H9 (cell line): ENCODE results near the gene PTPN23. TPM values are rescaled to one million over a fixed set of nuclear protein-coding genes. Genes with fewer than 3 reads are reported as not detected.

Source experiments
- DNase-seq: peaks from one replicate; pipeline ENCODE4 v3.0.0-alpha.2; 2017
- H2AFZ ChIP-seq: one replicate; pipeline ENCODE4 v1.6.1; 2013; ENCODE audit warnings: mild to moderate bottlenecking, low read length, control low read depth, moderate library complexity
- H2AK5ac ChIP-seq: 2 replicates; pipeline ENCODE4 v1.6.1; 2013; ENCODE audit warnings: low read length, control low read depth, mixed read lengths; ENCODE audit not compliant: insufficient read length
- H2BK120ac ChIP-seq: one replicate; pipeline ENCODE4 v1.6.1; 2013; ENCODE audit warnings: low read depth, mild to moderate bottlenecking, low read length, control low read depth, inconsistent platforms; ENCODE audit not compliant: poor library complexity, severe bottlenecking
- H2BK12ac ChIP-seq: 2 replicates; pipeline ENCODE4 v1.6.1; 2013; ENCODE audit warnings: low read length, control low read depth, mixed read lengths, low read depth; ENCODE audit not compliant: insufficient read length
- H2BK15ac ChIP-seq: 2 replicates; pipeline ENCODE4 v1.6.1; 2013; ENCODE audit warnings: low read depth, low read length, control low read depth
- H2BK20ac ChIP-seq: one replicate; pipeline ENCODE4 v1.6.1; 2013; ENCODE audit warnings: low read depth, mild to moderate bottlenecking, low read length, control low read depth, inconsistent platforms; ENCODE audit not compliant: poor library complexity, severe bottlenecking
- H2BK5ac ChIP-seq: 2 replicates; pipeline ENCODE4 v1.6.1; 2013; ENCODE audit warnings: low read length, control low read depth, mixed read lengths; ENCODE audit not compliant: insufficient read length
- H3K14ac ChIP-seq: 2 replicates; pipeline ENCODE4 v1.6.1; 2013; ENCODE audit warnings: low read length, control low read depth; ENCODE audit not compliant: insufficient read depth
- H3K18ac ChIP-seq: 2 replicates; pipeline ENCODE4 v1.6.1; 2013; ENCODE audit warnings: low read depth, mild to moderate bottlenecking, mixed read lengths, low read length, control low read depth; ENCODE audit not compliant: insufficient read length
- H3K23ac ChIP-seq: 2 replicates; pipeline ENCODE4 v1.6.1; 2013; ENCODE audit warnings: low read length, control low read depth, mixed read lengths, low read depth; ENCODE audit not compliant: insufficient read length
- H3K23me2 ChIP-seq: 2 replicates; pipeline ENCODE4 v1.6.1; 2013; ENCODE audit warnings: low read depth, mild to moderate bottlenecking, mixed read lengths, low read length, control low read depth; ENCODE audit not compliant: insufficient read length, poor library complexity, severe bottlenecking
- H3K27ac ChIP-seq: 2 replicates; pipeline ENCODE4 v1.5.1; 2013; ENCODE audit warnings: low read length, control low read depth, mixed read lengths, low read depth; ENCODE audit not compliant: insufficient read length
- H3K27me3 ChIP-seq: 2 replicates; pipeline ENCODE4 v1.6.1; 2013; ENCODE audit warnings: low read length, control low read depth, inconsistent platforms; ENCODE audit not compliant: insufficient read depth
- H3K4ac ChIP-seq: 2 replicates; pipeline ENCODE4 v1.6.1; 2013; ENCODE audit warnings: low read depth, mild to moderate bottlenecking, control low read depth, inconsistent platforms, low read length, moderate library complexity
- H3K4me1 ChIP-seq: 2 replicates; pipeline ENCODE4 v1.6.1; 2013; ENCODE audit warnings: low read length, control low read depth, inconsistent platforms; ENCODE audit not compliant: insufficient read depth
- H3K4me2 ChIP-seq: 2 replicates; pipeline ENCODE4 v1.6.1; 2013; ENCODE audit warnings: low read length, control low read depth, mixed read lengths; ENCODE audit not compliant: insufficient read length, insufficient read depth
- H3K56ac ChIP-seq: 2 replicates; pipeline ENCODE4 v1.6.1; 2013; ENCODE audit warnings: low read depth, mild to moderate bottlenecking, mixed read lengths, low read length, control low read depth; ENCODE audit not compliant: insufficient read length
- H3K79me1 ChIP-seq: 2 replicates; pipeline ENCODE4 v1.6.1; 2013; ENCODE audit warnings: low read depth, mild to moderate bottlenecking, moderate library complexity, low read length, control low read depth, inconsistent platforms; ENCODE audit not compliant: insufficient read depth, poor library complexity, severe bottlenecking
- H3K79me2 ChIP-seq: 2 replicates; pipeline ENCODE4 v1.6.1; 2013; ENCODE audit warnings: low read length, control low read depth, inconsistent platforms; ENCODE audit not compliant: insufficient read depth
- H3K9ac ChIP-seq: 2 replicates; pipeline ENCODE4 v1.6.1; 2013; ENCODE audit warnings: low read length, control low read depth, mixed read lengths; ENCODE audit not compliant: insufficient read length; ENCODE audit errors: extremely low read depth
- H3K9me3 ChIP-seq: one replicate; pipeline ENCODE4 v1.6.1; 2013; ENCODE audit warnings: low read depth, low read length, inconsistent platforms; ENCODE audit not compliant: control insufficient read depth
- H3T11ph ChIP-seq: one replicate; pipeline ENCODE4 v1.6.1; 2013; ENCODE audit warnings: mild to moderate bottlenecking, low read length, control low read depth, inconsistent platforms
- H4K20me1 ChIP-seq: one replicate; pipeline ENCODE4 v1.6.1; 2013; ENCODE audit not compliant: control insufficient read depth, insufficient read length, insufficient read depth
- H4K5ac ChIP-seq: 2 replicates; pipeline ENCODE4 v1.6.1; 2013; ENCODE audit warnings: low read depth, mild to moderate bottlenecking, mixed read lengths, low read length, control low read depth; ENCODE audit not compliant: insufficient read length
- H4K8ac ChIP-seq: replicated peaks from 2 replicates; pipeline ENCODE4 v1.6.1; 2013; ENCODE audit warnings: low read length, control low read depth, mixed read lengths, low read depth; ENCODE audit not compliant: insufficient read length
- H4K91ac ChIP-seq: 2 replicates; pipeline ENCODE4 v1.6.1; 2013; ENCODE audit warnings: low read depth, mild to moderate bottlenecking, moderate library complexity, mixed read lengths, low read length, control low read depth; ENCODE audit not compliant: insufficient read length
- H3K27ac Mint-ChIP-seq, 3 experiments: 2 replicates in 2 of 3; 3 replicates in 1 of 3; pipeline ENCODE4 v1.8.0; 2020 to 2021; ENCODE audit warnings: mixed read lengths in 3 of 3, mild to moderate bottlenecking in 1 of 3, moderate library complexity in 1 of 3
- H3K27me3 Mint-ChIP-seq: 2 replicates; pipeline ENCODE4 v1.8.0; 2021; ENCODE audit warnings: low read depth, mild to moderate bottlenecking, moderate library complexity, mixed read lengths
- H3K36me3 Mint-ChIP-seq, 3 experiments: 2 replicates in 2 of 3; 3 replicates in 1 of 3; pipeline ENCODE4 v1.8.0; 2020 to 2021; ENCODE audit warnings: low read depth in 3 of 3, mixed read lengths in 3 of 3; ENCODE audit not compliant: insufficient read depth in 1 of 3
- H3K4me1 Mint-ChIP-seq, 2 experiments: 2 replicates each; pipeline ENCODE4 v1.8.0; 2020; ENCODE audit warnings: mixed read lengths in 2 of 2
- H3K4me3 Mint-ChIP-seq, 2 experiments: 2 replicates in 1 of 2; 3 replicates in 1 of 2; pipeline ENCODE4 v1.8.0; 2020 to 2021; ENCODE audit warnings: mild to moderate bottlenecking in 2 of 2, mixed read lengths in 2 of 2, moderate library complexity in 1 of 2
- H3K9me3 Mint-ChIP-seq, 2 experiments: 2 replicates in 1 of 2; 3 replicates in 1 of 2; pipeline ENCODE4 v1.8.0; 2020; ENCODE audit warnings: mild to moderate bottlenecking in 2 of 2, mixed read lengths in 2 of 2, moderate library complexity in 1 of 2
- CTCF ChIP-seq: fragments of 200-600 bp; sonication (generic); conservative IDR thresholded peaks from 3 replicates; pipeline ENCODE4 v1.8.0; 2021; ENCODE audit warnings: antibody characterized with exemption, mild to moderate bottlenecking
- WGBS: extraction: QIAGEN DNeasy Blood & Tissue Kit; methylation state at CpG from one replicate; pipeline ENCODE4 v1.1.7; 2013; ENCODE audit warnings: missing lambda C conversion rate, low lambda C conversion rate, mixed read lengths; ENCODE audit not compliant: insufficient read length; ENCODE audit errors: extremely low coverage; 5-methylcytosine and 5-hydroxymethylcytosine counted together
- total RNA-seq: library from RNA; stranded (reverse); gene quantifications from 2 replicates; pipeline ENCODE4 v1.2.1, GENCODE V29; 2021

The PTPN23 gene
- total RNA-seq, 1 experiment from 2014 or later, result 42.2 TPM

- no peaks in the 10 kb centered on the region for H3K79me1 ChIP-seq
- no peak overlapping the region for H4K5ac ChIP-seq
- H3K14ac ChIP-seq, result no peak overlapping the region
- no peak overlapping the region for H3K27ac Mint-ChIP-seq
- H3K4ac ChIP-seq, result no peak overlapping the region
- no peak overlapping the region for H2AFZ ChIP-seq
- no peak overlapping the region for H3T11ph ChIP-seq
- no peak overlapping the region for H3K18ac ChIP-seq
- no peak overlapping the region for H2AK5ac ChIP-seq
- no peak overlapping the region for H2BK120ac ChIP-seq
- no peaks in the 10 kb centered on the region for H3K23me2 ChIP-seq
- no peak overlapping the region for H4K91ac ChIP-seq
- no peak for TF ChIP-seq CTCF
- H3K4me1 ChIP-seq, result no peaks in the 10 kb centered on the region
- H3K9ac ChIP-seq, result no peak overlapping the region
- DNase-seq, result peak; percentile 11
- no peaks in the 10 kb centered on the region for H3K27me3 ChIP-seq
- no CpG with 5 or more reads among the region's 9 CpGs for WGBS
- no peak overlapping the region for H3K4me2 ChIP-seq
- no peak overlapping the region for H2BK20ac ChIP-seq
- peaks cover 24 to 51% (median 26%) of the 10 kb centered on the region in 3 experiments for H3K36me3 Mint-ChIP-seq
- H3K4me3 Mint-ChIP-seq, result no peak overlapping the region
- H3K9me3 Mint-ChIP-seq, result no peaks in the 10 kb centered on the region
- H4K20me1 ChIP-seq, result no peaks in the 10 kb centered on the region
- H3K27me3 Mint-ChIP-seq, result no peaks in the 10 kb centered on the region
- H3K9me3 ChIP-seq, result no peaks in the 10 kb centered on the region
- no peaks in the 10 kb centered on the region for H3K79me2 ChIP-seq
- H3K56ac ChIP-seq, result no peak overlapping the region
- H3K4me1 Mint-ChIP-seq, result peaks cover 4 to 7% of the 10 kb centered on the region in 2 experiments
- no peak overlapping the region for H2BK5ac ChIP-seq
- no peak overlapping the region for H2BK15ac ChIP-seq
- H3K27ac ChIP-seq, result no peak overlapping the region
- no peak overlapping the region for H3K23ac ChIP-seq
- H4K8ac ChIP-seq, result no peak overlapping the region
- no peak overlapping the region for H2BK12ac ChIP-seq
These were observed 45.1 kb downstream of the PTPN23 start for GRCh38 chr3:47425959-47426358.
